ENCODE data around the gene FSTL4. TPM values are rescaled to one million over a fixed set of nuclear protein-coding genes. Genes with fewer than 3 reads are reported as not detected.

FSTL4 gene
- total and polyA plus RNA-seq, 9 donors, result 0.07 to 0.22 (median 0.15) TPM; not detected in 4

DNA sequence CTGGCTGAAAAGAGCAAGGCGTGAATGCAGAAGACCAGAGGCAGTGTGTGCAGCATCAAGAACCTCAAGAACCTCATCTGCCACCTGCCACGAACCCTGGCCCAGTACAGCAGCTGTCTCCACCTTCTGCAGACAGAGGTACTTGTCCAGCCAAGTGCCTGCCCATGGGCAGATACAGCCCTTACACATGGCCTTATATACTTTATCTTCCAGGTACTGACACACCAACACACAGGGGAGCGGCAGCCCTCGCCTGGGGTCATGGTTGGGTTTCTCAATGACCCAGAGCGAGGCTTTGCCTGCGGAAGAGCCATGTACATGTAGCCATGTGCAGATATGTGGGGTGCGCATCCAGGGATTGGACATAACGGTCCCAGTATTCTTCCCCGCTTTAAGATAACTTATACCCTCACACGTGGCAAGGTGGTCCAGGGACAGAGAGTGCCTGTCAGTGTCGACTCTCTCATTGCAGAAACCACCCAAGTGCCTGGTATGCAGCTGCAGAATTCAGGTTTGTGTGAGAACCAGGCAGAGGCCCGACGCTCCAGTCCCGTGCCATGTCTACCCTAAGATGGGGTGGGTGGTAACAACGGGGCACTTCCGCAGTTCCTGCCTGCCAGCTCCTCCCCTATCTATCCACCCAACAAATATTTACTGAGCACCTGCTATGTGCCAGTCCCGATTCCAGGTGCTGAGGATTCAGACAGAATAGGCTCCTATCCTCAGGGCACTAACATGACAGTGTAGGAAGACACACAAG lies 206.9 kb downstream of the FSTL4 start:
- no peaks in the 10 kb centered on the region for H3K27me3 ChIP-seq
- no peak overlapping the region for H3K27ac ChIP-seq
- H3K4me1 ChIP-seq (ENCODE audit: insufficient read depth), result no peaks in the 10 kb centered on the region
- intact Hi-C loops (cut with DNase I), result no loop called here
- no peaks in the 10 kb centered on the region for H3K9me3 ChIP-seq
- TF ChIP-seq CTCF (IDR thresholded peaks at IDR 0.05) (no peak), EP300 (IDR thresholded peaks at IDR 0.05) (no peak), POLR2A (IDR thresholded peaks at IDR 0.05) (no peak)
- WGBS, 3 donors, result 90 to 92% (median 92%) methylated on average over 17 of the region's 17 CpGs
- no peak for DNase-seq
- H3K36me3 ChIP-seq, result no peaks in the 10 kb centered on the region
- H3K4me3 ChIP-seq, result no peak overlapping the region

DNA sequence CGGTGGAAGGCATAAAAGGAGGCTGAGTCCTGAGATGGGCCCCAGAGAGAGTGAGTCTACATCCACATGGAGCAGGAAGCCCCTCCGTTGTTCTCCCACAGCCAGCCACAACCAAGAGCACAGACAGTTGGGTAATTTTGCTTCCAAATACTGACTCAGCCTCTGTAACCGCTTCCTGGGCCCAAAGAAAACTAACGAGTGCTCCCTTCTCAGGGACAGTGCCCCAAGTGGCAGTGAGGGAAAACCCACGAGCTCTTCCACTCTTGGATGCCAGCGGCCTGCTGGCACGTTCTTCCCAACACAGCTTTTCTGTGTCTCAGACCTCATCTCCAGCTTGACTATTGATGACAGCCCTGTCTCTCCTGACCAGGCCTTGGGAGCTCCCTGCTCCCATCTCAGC lies 207.6 kb downstream of the FSTL4 start:
- Histone ChIP-seq H3K4me3 (no peak overlapping the region), H3K4me1 (ENCODE audit: insufficient read depth) (no peaks in the 10 kb centered on the region), H3K9me3 (no peaks in the 10 kb centered on the region), H3K27ac (no peak overlapping the region), H3K36me3 (no peaks in the 10 kb centered on the region), H3K27me3 (no peaks in the 10 kb centered on the region)
- 77 to 81% (median 77%) methylated on average over 7 of the region's 7 CpGs for WGBS, 3 donors
- DNase-seq, result no peak
- intact Hi-C loops (cut with DNase I), result no loop called here
- no peak for TF ChIP-seq POLR2A (IDR thresholded peaks at IDR 0.05)

DNA sequence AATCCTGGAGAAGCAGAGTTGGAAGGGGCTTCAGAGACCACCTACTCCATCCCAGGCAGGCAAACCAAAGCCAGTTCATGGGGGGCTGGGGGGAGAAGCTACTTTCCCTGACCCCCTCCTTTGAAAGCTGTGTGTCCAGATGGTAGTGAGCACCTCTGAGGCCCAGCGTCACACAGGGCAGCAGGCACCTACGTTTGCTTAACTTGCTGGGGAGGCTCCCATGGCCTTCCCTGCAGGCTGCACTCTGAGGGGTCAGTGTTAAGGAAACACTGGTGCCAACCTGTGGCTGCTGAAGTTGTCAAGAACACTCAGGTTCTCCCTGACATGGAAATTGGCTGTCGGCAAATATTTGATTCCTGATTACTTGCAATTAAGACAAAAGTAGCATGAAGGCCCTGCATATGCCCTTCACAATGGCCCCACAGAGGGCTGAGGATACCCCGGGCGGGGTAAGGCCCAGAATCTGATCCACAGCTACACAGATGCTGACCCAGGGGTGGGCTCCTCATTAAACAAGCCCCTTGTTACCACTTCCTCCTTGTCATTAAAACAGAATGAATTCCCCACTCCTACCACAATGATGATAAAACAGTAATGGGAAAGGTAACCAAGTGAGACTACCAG lies 208.5 kb downstream of the FSTL4 start:
- intact Hi-C loops (cut with DNase I), result no loop called here
- TF ChIP-seq EP300 (IDR thresholded peaks at IDR 0.05) (no peak), POLR2A (IDR thresholded peaks at IDR 0.05) (no peak), CTCF (IDR thresholded peaks at IDR 0.05) (no peak)
- no peaks in the 10 kb centered on the region for H3K9me3 ChIP-seq
- no peaks in the 10 kb centered on the region for H3K36me3 ChIP-seq
- WGBS, 3 donors, result 87 to 90% (median 89%) methylated on average over 5 of the region's 5 CpGs
- H3K27me3 ChIP-seq, result no peaks in the 10 kb centered on the region
- no peak overlapping the region for H3K27ac ChIP-seq
- no peak for DNase-seq
- no peaks in the 10 kb centered on the region for H3K4me1 ChIP-seq (ENCODE audit: insufficient read depth)
- H3K4me3 ChIP-seq, result no peak overlapping the region

GRCh38 chr5:133402775-133403174 lies 209.6 kb downstream of the FSTL4 start:
- Histone ChIP-seq H3K36me3 (no peaks in the 10 kb centered on the region), H3K9me3 (no peaks in the 10 kb centered on the region), H3K27ac (no peak overlapping the region), H3K4me1 (ENCODE audit: insufficient read depth) (no peaks in the 10 kb centered on the region), H3K4me3 (no peak overlapping the region), H3K27me3 (no peaks in the 10 kb centered on the region)
- DNase-seq, result no peak
- intact Hi-C loops (cut with DNase I), result no loop called here
- whole genome bisulfite sequencing, 3 donors, result 78 to 87% (median 79%) methylated on average over 12 of the region's 12 CpGs
- TF ChIP-seq POLR2A (IDR thresholded peaks at IDR 0.05), result no peak
- TF ChIP-seq EP300 (IDR thresholded peaks at IDR 0.05), result no peak
- TF ChIP-seq CTCF (IDR thresholded peaks at IDR 0.05), result no peak

- Histone ChIP-seq H3K36me3 (no peaks in the 10 kb centered on the region), H3K4me3 (no peak overlapping the region), H3K27me3 (no peaks in the 10 kb centered on the region), H3K27ac (no peak overlapping the region), H3K9me3 (no peaks in the 10 kb centered on the region), H3K4me1 (ENCODE audit: insufficient read depth) (no peaks in the 10 kb centered on the region)
- no peak for DNase-seq
- intact Hi-C loops (cut with DNase I), result no loop called here
- WGBS, 3 donors, result 71 to 81% (median 80%) methylated on average over 9 of the region's 9 CpGs
- TF ChIP-seq EP300 (IDR thresholded peaks at IDR 0.05) (no peak), CTCF (IDR thresholded peaks at IDR 0.05) (no peak), POLR2A (IDR thresholded peaks at IDR 0.05) (no peak)
Measured at GRCh38 chr5:133401731-133402347, 210.5 kb downstream of the FSTL4 start.

All from ovary (tissue), 9 donors.